Tibial nerve (tissue), 4 donors: ENCODE results near the gene ANO2.

Source experiments
- EP300 ChIP-seq, 2 donors: sonication (generic); formaldehyde crosslinking; IDR thresholded peaks; one replicate each; pipeline ENCODE4 v1.6.1; 2017; ENCODE audit warnings: antibody characterized with exemption in 2 of 2, mild to moderate bottlenecking in 1 of 2
- POLR2A ChIP-seq, 2 donors: fragments of 450-650 bp; IDR thresholded peaks; one replicate each; pipeline ENCODE4 v1.6.1; 2017; ENCODE audit warnings: antibody characterized with exemption in 2 of 2, mild to moderate bottlenecking in 2 of 2, moderate library complexity in 2 of 2
- TF ChIP-seq, protein P1 (sequence below), 5 experiments: fragments of 200-600 bp in 3 of 5; fragments of 450-650 bp in 2 of 5; sonication (generic) in 3 of 5; IDR thresholded peaks; one replicate each; pipeline ENCODE4 v1.5.1; 2016 to 2019; ENCODE audit warnings: antibody characterized with exemption in 5 of 5, mild to moderate bottlenecking in 3 of 5, moderate library complexity in 2 of 5

DNA sequence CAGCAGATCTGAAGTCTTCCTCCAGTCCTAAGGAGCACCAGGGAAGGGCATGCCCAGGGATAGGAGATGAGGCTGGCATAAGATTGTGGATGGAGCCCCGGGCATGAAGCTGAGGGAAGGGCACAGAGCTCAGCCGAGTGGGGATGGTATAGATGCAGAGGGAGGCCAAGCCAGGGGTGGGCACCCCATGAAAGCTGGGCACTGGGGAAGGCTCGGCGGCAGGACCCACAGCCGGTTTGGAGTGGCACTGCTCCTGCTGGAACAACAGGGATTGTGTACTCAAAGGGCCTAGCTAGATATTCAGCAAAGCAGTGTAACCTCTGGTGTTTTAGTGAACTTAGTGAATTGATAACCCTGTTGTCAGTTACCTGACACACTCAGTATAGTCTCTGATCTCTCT is 396.0 kb downstream of the ANO2 start:
- TF ChIP-seq, protein P1, sequence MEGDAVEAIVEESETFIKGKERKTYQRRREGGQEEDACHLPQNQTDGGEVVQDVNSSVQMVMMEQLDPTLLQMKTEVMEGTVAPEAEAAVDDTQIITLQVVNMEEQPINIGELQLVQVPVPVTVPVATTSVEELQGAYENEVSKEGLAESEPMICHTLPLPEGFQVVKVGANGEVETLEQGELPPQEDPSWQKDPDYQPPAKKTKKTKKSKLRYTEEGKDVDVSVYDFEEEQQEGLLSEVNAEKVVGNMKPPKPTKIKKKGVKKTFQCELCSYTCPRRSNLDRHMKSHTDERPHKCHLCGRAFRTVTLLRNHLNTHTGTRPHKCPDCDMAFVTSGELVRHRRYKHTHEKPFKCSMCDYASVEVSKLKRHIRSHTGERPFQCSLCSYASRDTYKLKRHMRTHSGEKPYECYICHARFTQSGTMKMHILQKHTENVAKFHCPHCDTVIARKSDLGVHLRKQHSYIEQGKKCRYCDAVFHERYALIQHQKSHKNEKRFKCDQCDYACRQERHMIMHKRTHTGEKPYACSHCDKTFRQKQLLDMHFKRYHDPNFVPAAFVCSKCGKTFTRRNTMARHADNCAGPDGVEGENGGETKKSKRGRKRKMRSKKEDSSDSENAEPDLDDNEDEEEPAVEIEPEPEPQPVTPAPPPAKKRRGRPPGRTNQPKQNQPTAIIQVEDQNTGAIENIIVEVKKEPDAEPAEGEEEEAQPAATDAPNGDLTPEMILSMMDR (IDR thresholded peaks at IDR 0.05) = no peak
- TF ChIP-seq POLR2A (IDR thresholded peaks at IDR 0.05) (no peak), EP300 (IDR thresholded peaks at IDR 0.05) (no peak)
